Measurements from ENCODE around the gene WDR47. TPM values are rescaled to one million over a fixed set of nuclear protein-coding genes. Genes with fewer than 3 reads are reported as not detected.

The WDR47 gene
- total and polyA plus RNA-seq, 2 of the 8 experiments (the other 6 are each of a cell fraction or from before 2014, with no cell fraction given) = 1.9 to 6.7 TPM

- TF ChIP-seq CHD7 (IDR thresholded peaks at IDR 0.05; ENCODE audit: insufficient replicate concordance, low read length) (no peak), EP300 (IDR thresholded peaks at IDR 0.05; ENCODE audit: borderline replicate concordance in 1 of 2, low read depth in 2 of 2, low read length in 2 of 2) (no peak), TBP (IDR thresholded peaks at IDR 0.05; ENCODE audit: low read depth, low read length) (no peak), ASH2L (IDR thresholded peaks at IDR 0.05; ENCODE audit: low read length) (no peak), SIRT6 (IDR thresholded peaks at IDR 0.05; ENCODE audit: low read length) (no peak), GABPA (IDR thresholded peaks at IDR 0.05; ENCODE audit: borderline replicate concordance, insufficient read depth, low read length) (no peak), TAF7 (optimal IDR thresholded peaks at IDR 0.05; ENCODE audit: borderline replicate concordance, low read depth, low read length) (no peak), POLR2AphosphoS5 (IDR thresholded peaks at IDR 0.05; ENCODE audit: low read depth, low read length) (no peak)
These were observed 4.8 kb upstream of the WDR47 start (continued) for GRCh38 chr1:109046671-109047070.
